Measurements from ENCODE around the gene MMD2.

- no peak for TF ChIP-seq CTCF (IDR thresholded peaks at IDR 0.05; ENCODE audit: low read length)
- no peak for TF ChIP-seq EZH2phosphoT487 (IDR thresholded peaks at IDR 0.05; ENCODE audit: low read length)
Measured at GRCh38 chr7:4905171-4905570, 53.8 kb downstream of the MMD2 start.
